Head of caudate nucleus (tissue), 42 donors: ENCODE data around the gene CD200.
"Not testable (repeated sequence)": the region's sequence is repeated elsewhere in the genome, so short reads cannot be mapped to it uniquely, and the experiment has no call there.

Experiments
- DNase-seq, 42 donors: peaks; one replicate each; pipeline versions ENCODE4 v3.0.0 to v3.0.0-alpha.2; 2020 to 2021; ENCODE audit warnings: mixed read lengths in 7 of 42
- intact Hi-C: fragments of 100-400 bp; cut with DNase I; formaldehyde crosslinking; loops from one replicate; pipeline ENCODE4 v1.15.0; 2022

CD200 gene

GRCh38 chr3:112378347-112378746, 45.4 kb downstream of the CD200 start:
- DNase-seq: not testable (repeated sequence)

DNA sequence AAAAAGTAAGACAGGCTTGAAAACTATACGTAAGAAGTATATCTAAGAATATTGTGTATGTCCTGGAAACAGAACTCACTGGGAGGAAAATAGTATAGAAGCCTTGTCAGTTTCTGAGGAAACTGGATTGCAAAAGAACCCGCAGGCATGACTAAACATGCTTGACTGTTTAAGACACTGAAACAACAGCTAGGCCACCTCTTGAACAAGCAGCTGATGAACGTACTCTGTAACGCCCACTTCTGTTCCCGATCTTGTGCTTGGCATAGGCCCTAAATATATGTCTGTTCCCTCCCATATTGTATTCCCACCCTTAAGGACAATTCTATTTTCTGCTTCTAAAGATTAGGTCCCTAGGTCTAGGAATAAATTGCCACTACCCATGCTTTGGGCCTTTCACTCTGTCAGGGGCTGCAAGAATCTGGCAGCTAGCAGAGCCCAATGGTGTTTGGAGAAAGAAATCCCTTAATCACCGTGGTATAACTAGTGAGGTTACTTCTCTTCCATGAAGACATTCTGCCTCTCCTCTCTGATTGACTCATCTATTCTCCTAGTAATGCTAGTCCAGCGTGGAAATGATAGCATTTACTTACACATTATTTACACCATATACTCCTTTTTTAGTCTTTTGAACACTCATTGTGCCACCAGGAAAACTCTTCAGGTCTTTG, 46.2 kb downstream of the CD200 start:
- intact Hi-C loops: no loop called here

More at GRCh38 chr3:112378347-112378746, 45.4 kb downstream of the CD200 start:
- intact Hi-C loops: not testable (repeated sequence)

DNA sequence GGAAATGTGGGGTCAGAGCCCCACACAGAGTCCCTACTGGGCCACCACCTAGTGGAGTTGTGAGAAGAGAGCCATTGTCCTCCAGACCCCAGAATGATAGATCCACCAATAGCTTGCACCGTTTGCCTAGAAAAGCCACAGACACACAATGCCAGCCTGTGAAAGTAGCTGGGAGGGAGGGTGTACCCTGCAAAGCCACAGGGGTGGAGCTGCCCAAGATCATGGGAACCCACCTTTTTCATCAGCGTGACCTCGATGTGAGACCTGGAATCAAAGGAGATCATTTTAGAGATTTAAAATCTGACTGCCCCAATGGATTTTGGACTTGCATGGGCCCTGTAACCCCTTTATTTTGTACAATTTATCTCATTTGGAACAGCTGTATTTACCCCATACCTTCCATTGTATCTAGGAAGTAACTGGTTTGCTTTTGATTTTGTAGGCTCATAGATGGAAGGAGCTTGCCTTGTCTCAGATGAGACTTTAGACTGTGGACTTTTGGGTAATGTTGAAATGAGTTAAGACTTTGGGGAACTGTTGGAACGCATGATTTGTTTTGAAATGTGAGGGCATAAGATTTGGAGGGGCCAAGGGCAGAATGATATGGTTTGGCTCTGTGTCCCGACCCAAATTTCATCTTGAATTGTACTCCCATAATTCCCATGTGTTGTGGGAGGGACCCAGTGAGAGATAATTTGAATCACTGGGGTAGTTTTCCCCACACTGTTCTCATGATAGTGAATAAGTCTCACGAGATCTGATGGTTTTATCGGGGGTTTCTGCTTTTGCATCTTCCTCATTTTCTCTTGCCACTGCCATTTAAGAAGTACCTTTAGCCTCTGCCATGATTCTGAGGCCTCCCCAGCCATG, 49.0 kb downstream of the CD200 start:
- intact Hi-C loops: no loop called here
- DNase-seq: no peak

More for the DNA sequence above, 46.2 kb downstream of the CD200 start:
- DNase-seq: no peak

- DNase-seq: no peak
- intact Hi-C loops: no loop called here
Measured at GRCh38 chr3:112382543-112383160, 49.7 kb downstream of the CD200 start.

GRCh38 chr3:112384769-112385168, 51.8 kb downstream of the CD200 start:
- no peak for DNase-seq

DNA sequence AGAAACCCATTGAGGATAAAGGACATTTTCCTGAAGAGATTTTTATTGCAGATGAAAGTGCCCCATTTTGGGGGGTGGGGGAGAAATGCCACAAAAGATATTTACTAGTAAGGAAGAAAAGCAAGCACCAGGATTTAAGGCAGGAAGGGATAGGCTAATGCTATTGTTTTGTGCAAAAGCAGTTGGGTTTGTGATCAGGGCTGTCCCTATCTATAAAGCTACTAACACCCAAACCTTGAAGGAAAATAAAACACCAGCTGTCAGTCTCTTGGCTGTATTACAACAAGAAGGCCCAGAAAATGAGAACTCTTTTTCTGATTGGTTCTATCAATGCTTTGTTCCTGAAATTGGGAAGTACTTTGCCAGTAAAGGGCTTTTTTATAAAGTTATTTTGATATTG, 56.0 kb downstream of the CD200 start:
- intact Hi-C loops: no loop called here
- no peak for DNase-seq

More at GRCh38 chr3:112384769-112385168, 51.8 kb downstream of the CD200 start:
- intact Hi-C loops: no loop called here

DNA sequence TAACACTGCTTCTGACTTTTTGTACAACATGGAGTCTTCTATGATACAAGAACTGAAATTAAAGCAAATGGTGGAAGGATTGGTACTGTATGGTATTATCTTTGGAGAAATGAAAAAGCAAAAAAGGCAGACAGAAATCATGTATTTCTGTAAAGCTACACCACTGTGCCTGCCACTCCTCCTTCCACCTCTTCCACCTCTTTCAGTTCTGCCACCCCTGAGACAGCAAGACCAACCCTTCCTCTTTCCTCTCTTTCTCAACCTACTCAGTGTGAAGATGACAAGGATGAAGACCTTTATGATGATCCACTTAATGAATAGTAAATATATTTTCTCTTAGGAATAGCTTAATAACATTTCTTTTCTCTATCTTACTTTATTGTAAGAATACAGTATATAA, 57.0 kb downstream of the CD200 start:
- intact Hi-C loops: loop anchor here (2.0 kb wide), 1 partner anchor 57 kb away; the partner anchor contains the start of gene CD200
- DNase-seq: no peak

DNA sequence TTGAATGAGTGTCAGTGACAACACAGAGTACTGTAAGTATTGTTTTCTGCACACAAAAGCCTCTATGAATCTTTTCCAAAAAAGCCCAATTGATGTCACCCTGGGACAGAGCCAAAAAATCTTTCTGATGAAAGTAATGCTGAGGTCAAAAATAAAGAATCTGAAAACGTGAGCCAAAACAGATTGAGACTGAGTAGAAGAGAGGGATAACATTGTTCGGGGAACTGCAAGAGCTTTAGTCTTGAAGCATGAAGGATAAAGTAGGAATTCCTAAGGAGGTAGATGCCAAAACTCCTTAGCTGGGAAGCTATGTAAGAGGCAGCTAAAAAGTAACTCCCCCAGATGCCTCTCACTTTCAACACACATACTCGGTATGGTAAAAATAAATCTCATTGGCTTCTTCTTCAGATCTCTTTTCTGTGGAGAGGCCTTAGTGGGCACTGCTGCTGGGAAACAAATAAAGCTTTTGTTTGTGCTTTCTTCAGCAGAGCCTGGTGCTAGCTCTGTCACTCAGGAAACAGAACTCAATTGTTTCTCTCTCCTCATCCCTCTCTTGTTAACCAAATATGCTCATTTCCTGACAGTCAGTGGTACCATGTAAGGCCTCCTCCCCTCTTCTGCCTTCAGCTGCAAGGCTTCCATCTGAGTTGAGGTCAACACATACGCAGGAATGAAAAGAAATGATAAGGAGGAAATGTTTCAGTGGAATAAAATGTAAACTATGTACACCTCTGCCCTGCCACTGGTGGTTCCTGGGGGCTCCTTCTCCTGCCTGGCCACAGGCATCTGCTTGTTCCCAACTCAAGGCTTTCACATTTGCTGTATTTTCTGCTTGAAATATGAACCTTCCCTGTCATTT, 58.1 kb downstream of the CD200 start:
- intact Hi-C loops: loop anchor here (2.0 kb wide), 1 partner anchor 58 kb away; the partner anchor contains the start of gene CD200
- DNase-seq: peak in 35 of 42 donors; percentile 13 to 85 (median 54)

DNA sequence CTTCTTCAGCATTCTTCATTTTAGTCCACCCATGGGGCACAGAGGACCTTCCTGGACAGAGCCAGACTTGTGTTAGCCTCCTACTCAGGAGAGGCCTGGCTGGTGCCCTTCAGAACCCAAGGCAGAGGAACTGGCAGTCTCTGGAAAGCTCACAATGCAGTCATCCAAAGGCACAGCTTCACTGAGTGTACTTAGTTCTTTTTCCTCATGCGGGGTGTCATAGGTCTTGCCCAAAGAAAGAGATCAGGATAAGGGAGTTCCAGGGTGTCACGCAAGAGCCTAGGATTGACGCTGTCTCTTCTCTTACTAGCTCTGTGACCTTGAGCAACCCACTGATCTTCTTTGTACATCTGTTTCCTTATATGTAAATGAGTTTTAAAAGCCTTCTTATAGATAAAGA, 58.7 kb downstream of the CD200 start:
- DNase-seq: peak in 19 of 42 donors; percentile 3 to 65 (median 26)
- intact Hi-C loops: loop anchor here (2.0 kb wide), 1 partner anchor 59 kb away; the partner anchor contains the start of gene CD200

DNA sequence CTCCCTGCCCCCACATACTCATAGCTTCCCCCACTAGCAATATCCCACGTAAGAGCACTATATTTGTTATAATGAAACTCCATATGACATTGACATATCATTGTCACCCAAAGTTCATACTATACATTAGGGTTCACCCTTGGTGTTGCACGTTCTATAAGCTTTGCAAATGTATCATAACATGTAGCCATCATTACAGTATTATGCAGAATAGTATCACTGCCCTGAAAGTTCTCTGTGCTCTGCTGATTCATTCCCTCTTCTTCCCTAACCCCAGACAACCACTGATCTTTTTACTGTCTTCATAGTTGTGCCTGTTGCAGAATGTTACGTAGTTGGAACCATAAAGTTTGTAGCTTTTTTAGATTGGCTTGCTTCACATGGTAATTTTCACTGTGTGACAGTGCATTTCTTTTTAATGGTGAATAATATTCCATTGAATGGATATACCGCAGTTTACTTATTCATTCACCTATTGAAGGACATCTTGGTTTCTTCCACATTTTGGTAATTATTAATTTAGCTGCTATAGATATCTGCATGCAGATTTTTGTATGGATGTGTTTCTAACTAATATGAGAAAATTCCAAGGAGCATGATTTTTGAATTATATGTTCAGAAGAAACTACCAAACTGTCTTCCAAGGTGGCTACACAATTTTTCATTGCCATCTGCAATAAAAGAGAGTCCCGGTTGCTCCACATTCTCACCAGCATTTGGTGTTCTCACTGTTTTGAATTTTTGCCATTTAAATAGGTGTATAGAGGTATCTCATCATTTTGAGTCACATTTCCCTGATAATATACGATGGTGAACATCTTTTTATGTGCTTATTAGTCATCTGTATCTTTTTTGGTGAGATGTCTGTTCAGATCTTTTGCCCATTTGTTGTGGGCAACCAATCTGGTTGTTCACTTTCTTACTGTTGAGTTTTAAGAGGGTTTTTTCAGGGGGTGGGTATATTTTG, 59.7 kb downstream of the CD200 start:
- intact Hi-C loops: no loop called here
- DNase-seq: no peak

GRCh38 chr3:112393360-112393728, 60.4 kb downstream of the CD200 start:
- no peak for DNase-seq
- intact Hi-C loops: no loop called here

GRCh38 chr3:112394003-112394640, 61.2 kb downstream of the CD200 start:
- peak in 8 of 42 donors; percentile 6 to 46 (median 22) for DNase-seq
- intact Hi-C loops: no loop called here

- DNase-seq: no peak
- intact Hi-C loops: no loop called here
Measured at GRCh38 chr3:112395181-112395895, 62.4 kb downstream of the CD200 start.

- intact Hi-C loops: no loop called here
- no peak for DNase-seq
Measured at GRCh38 chr3:112395896-112396290, 62.9 kb downstream of the CD200 start.

DNA sequence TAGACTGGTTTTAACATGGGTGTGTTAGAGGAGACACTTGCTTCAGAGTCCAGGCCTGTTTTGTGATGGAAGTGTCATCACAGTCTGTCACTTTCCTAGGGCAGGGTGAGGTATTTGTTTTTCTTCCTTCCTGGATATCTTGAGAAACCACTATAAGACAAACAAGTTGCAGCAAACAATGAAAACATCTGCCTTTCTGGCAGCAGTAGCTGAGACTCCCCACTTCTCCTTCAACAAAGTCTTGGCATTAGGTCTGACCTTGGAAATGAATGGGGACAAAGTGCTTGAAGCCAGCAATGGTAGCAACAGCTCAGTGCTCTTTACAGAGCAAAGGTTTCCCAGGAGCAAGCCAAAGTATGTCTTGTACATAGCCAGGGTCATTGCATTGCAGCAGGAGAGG, 64.6 kb downstream of the CD200 start:
- intact Hi-C loops: no loop called here
- DNase-seq: no peak

GRCh38 chr3:112399064-112399463, 66.1 kb downstream of the CD200 start:
- no peak for DNase-seq

GRCh38 chr3:112399554-112399953, 66.6 kb downstream of the CD200 start:
- intact Hi-C loops, DNase-seq: not testable (repeated sequence)

More at GRCh38 chr3:112399064-112399463, 66.1 kb downstream of the CD200 start:
- intact Hi-C loops: no loop called here
